CD4-positive, CD25-positive, alpha-beta regulatory T cell (primary cell): ENCODE data around the gene SHMT1. TPM values are rescaled to one million over a fixed set of nuclear protein-coding genes. Genes with fewer than 3 reads are reported as not detected.
"Not testable (repeated sequence)": the region's sequence is repeated elsewhere in the genome, so short reads cannot be mapped to it uniquely, and the experiment has no call there.

Experiments used
- ATAC-seq, 2 donors: fragments of 150-1000 bp; cut with Tn5 transposase; one replicate each; pipeline ENCODE4 v1.10.0; 2021; ENCODE audit warnings: low read depth in 2 of 2, moderate number of reproducible peaks in 2 of 2, moderate library complexity in 1 of 2
- DNase-seq, 3 donors: peaks; one replicate each; pipeline versions ENCODE4 v3.0.0 to v3.0.0-alpha.2; 2012 to 2022; ENCODE audit warnings: mixed read lengths in 1 of 3
- H3K27ac ChIP-seq: one replicate; pipeline ENCODE4 v1.7.0; 2013; ENCODE audit warnings: mild to moderate bottlenecking, low read length; ENCODE audit not compliant: insufficient read depth, poor library complexity, severe bottlenecking
- H3K27me3 ChIP-seq: one replicate; pipeline ENCODE4 v1.7.0; 2013; ENCODE audit warnings: low read length; ENCODE audit not compliant: control insufficient read depth, insufficient read depth
- H3K36me3 ChIP-seq: one replicate; pipeline ENCODE4 v1.7.0; 2013; ENCODE audit warnings: mild to moderate bottlenecking, low read length, moderate library complexity; ENCODE audit not compliant: control insufficient read depth, insufficient read depth
- H3K4me1 ChIP-seq: 2 replicates; pipeline ENCODE4 v1.7.0; 2013; ENCODE audit warnings: mild to moderate bottlenecking, low read length; ENCODE audit not compliant: insufficient read depth, control insufficient read depth, poor library complexity, severe bottlenecking
- H3K4me3 ChIP-seq: one replicate; pipeline ENCODE4 v1.7.0; 2013; ENCODE audit warnings: low read depth, mild to moderate bottlenecking, low read length, moderate library complexity
- H3K9me3 ChIP-seq, 2 experiments: 1 replicate in 1 of 2; 2 replicates in 1 of 2; pipeline ENCODE4 v1.7.0; 2013; ENCODE audit warnings: low read length in 2 of 2, mild to moderate bottlenecking in 1 of 2, moderate library complexity in 1 of 2; ENCODE audit not compliant: control insufficient read depth in 2 of 2
- H3K27ac Mint-ChIP-seq, 3 donors: one replicate each; pipeline ENCODE4 v1.8.0; 2020 to 2022; ENCODE audit warnings: mild to moderate bottlenecking in 3 of 3, mixed read lengths in 3 of 3, moderate library complexity in 2 of 3
- H3K27me3 Mint-ChIP-seq: one replicate; pipeline ENCODE4 v1.8.0; 2022; ENCODE audit warnings: mild to moderate bottlenecking, mixed read lengths
- H3K36me3 Mint-ChIP-seq: one replicate; pipeline ENCODE4 v1.8.0; 2020; ENCODE audit warnings: mixed read lengths
- H3K4me1 Mint-ChIP-seq, 4 donors: one replicate each; pipeline ENCODE4 v1.8.0; 2020 to 2022; ENCODE audit warnings: mixed read lengths in 4 of 4, mild to moderate bottlenecking in 1 of 4
- H3K4me3 Mint-ChIP-seq, 4 donors: one replicate each; pipeline ENCODE4 v1.8.0; 2020 to 2022; ENCODE audit warnings: mild to moderate bottlenecking in 4 of 4, mixed read lengths in 4 of 4, moderate library complexity in 3 of 4
- H3K9me3 Mint-ChIP-seq, 7 donors: one replicate each; pipeline ENCODE4 v1.8.0; 2020 to 2022; ENCODE audit warnings: mixed read lengths in 7 of 7, mild to moderate bottlenecking in 3 of 7, moderate library complexity in 2 of 7
- polyA plus RNA-seq, 4 donors: library from polyadenylated mRNA; unstranded; fragments of 300-500 nt; fragmentation: Illumina TruSeq; gene quantifications; one replicate each; pipeline ENCODE4 v1.2.3, GENCODE V29; 2021
- total RNA-seq: library from RNA; stranded (reverse); gene quantifications from one replicate; pipeline ENCODE4 v1.2.3, GENCODE V29; 2022

The SHMT1 gene
- total and polyA plus RNA-seq, 5 donors from 2014 or later: 19.0 to 44.7 (median 34.5) TPM

DNA sequence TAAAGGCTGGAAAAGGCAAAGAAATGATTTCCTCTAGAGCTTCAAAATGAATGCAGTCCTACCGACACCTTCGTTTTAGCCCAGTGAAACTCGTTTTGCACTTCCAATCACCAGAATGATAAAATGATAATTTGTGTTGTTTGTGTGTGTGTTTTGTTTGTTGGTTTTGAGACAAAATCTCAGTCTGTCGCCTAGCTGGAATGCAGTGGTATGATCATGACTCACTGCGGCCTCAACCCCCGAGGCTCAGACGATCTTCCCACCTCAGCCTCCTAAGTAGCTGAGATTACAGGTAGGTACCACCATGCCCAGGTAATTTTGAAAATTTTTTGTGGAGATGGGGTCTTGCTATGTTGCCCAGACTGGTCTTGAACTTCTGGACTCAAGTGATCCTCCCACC is 10.9 kb upstream of the SHMT1 start:
- DNase-seq: no peak
- Mint-ChIP-seq H3K27me3 (no peaks in the 10 kb centered on the region), H3K9me3 (peaks cover 0 to 2% (median 0%) of the 10 kb centered on the region in 7 donors), H3K4me1 (peaks cover 2 to 13% (median 8%) of the 10 kb centered on the region in 4 donors), H3K27ac (no peak overlapping the region), H3K4me3 (no peak overlapping the region), H3K36me3 (no peaks in the 10 kb centered on the region)
- peaks cover 5% of the 10 kb centered on the region for H3K4me1 ChIP-seq
- no peaks in the 10 kb centered on the region for H3K9me3 ChIP-seq
- H3K4me3 ChIP-seq: no peak overlapping the region
- H3K36me3 ChIP-seq: no peaks in the 10 kb centered on the region
- H3K27ac ChIP-seq: no peak overlapping the region
- H3K27me3 ChIP-seq: peaks cover 2% of the 10 kb centered on the region
- ATAC-seq: no peak

DNA sequence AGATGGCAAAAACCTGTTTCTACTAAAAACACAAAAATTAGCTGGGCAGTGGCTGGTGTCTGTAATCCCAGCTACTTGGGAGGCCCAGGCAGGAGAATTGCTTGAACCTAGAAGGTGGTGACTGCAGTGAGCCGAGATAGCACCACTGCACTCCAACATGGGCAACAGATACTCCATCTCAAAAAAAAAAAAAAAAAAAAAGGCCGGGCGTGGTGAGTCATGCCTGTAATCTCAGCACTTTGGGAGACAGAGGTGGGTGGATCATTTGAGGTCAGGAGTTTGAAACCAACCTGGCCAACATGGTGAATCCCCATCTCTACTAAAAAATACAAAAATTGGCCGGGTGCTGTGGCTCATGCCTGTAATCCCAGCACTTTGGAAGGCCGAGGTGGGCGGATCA is 9.8 kb upstream of the SHMT1 start:
- H3K9me3 Mint-ChIP-seq, H3K36me3 ChIP-seq, H3K4me1 ChIP-seq, H3K4me3 ChIP-seq, H3K36me3 Mint-ChIP-seq, H3K27ac ChIP-seq, H3K9me3 ChIP-seq, H3K4me3 Mint-ChIP-seq, ATAC-seq, H3K27ac Mint-ChIP-seq, H3K27me3 ChIP-seq, H3K27me3 Mint-ChIP-seq: not testable (repeated sequence)
- peak in 1 of 3 donors; percentile 10 for DNase-seq
- H3K4me1 Mint-ChIP-seq: peaks cover 2 to 13% (median 8%) of the 10 kb centered on the region in 4 donors

DNA sequence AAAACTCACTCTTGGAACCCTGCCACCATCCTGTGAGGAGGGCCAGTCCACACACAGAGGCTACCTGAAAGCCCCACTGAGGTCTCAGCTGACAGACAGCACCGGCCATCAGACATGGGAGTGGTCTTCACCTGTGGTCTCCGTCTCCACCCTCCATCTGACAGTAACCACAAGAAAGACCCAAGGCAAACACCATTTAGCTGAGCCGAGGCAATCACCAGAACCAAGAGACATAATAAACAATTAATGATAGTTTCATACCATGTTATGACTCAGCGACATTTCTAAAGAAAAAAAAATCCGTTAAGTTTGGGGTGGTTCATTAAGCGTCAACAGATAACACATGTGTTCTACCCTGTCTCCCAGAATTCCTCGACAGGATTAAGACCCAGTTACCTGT is 8.1 kb upstream of the SHMT1 start:
- Mint-ChIP-seq H3K4me1 (peaks cover 2 to 12% (median 7%) of the 10 kb centered on the region in 4 donors), H3K27me3 (no peaks in the 10 kb centered on the region), H3K36me3 (no peaks in the 10 kb centered on the region), H3K9me3 (peaks cover 0 to 2% (median 0%) of the 10 kb centered on the region in 7 donors), H3K27ac (peak overlapping the region in 1 of 3 donors; percentile 47), H3K4me3 (no peak overlapping the region)
- DNase-seq: peak in 1 of 3 donors; percentile 55
- Histone ChIP-seq H3K27me3 (peaks cover 2% of the 10 kb centered on the region), H3K27ac (no peak overlapping the region), H3K36me3 (no peaks in the 10 kb centered on the region), H3K4me3 (no peak overlapping the region), H3K9me3 (no peaks in the 10 kb centered on the region), H3K4me1 (peaks cover 5% of the 10 kb centered on the region)
- ATAC-seq: no peak

DNA sequence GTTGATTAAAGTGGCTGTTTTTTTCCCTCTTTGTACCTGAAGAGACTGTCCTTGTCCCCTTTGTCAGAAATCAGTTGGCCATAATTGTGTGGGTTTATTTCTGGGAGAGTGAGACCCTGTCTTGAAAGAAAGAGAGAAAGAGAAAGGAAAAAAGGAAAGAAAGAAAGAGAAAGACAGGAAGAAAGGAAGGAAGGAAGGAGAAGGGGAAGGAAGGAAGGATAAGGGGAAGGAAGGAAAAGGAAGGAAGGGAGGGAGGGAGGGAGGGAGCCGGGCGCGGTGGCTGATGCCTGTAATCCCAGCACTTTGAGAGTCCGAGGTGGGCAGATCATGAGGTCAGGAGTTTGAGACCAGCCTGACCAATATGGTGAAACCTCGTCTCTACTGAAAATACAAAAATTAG is 7.4 kb upstream of the SHMT1 start:
- no peak for DNase-seq
- Histone ChIP-seq H3K4me1 (peaks cover 5% of the 10 kb centered on the region), H3K27me3 (peaks cover 2% of the 10 kb centered on the region), H3K36me3 (no peaks in the 10 kb centered on the region), H3K27ac (no peak overlapping the region), H3K9me3 (no peaks in the 10 kb centered on the region), H3K4me3 (no peak overlapping the region)
- peaks cover 2 to 12% (median 7%) of the 10 kb centered on the region in 4 donors for H3K4me1 Mint-ChIP-seq
- no peaks in the 10 kb centered on the region for H3K36me3 Mint-ChIP-seq
- H3K9me3 Mint-ChIP-seq: peaks cover 0 to 2% (median 0%) of the 10 kb centered on the region in 7 donors
- no peak overlapping the region for H3K4me3 Mint-ChIP-seq
- ATAC-seq: no peak
- H3K27ac Mint-ChIP-seq: no peak overlapping the region
- no peaks in the 10 kb centered on the region for H3K27me3 Mint-ChIP-seq

DNA sequence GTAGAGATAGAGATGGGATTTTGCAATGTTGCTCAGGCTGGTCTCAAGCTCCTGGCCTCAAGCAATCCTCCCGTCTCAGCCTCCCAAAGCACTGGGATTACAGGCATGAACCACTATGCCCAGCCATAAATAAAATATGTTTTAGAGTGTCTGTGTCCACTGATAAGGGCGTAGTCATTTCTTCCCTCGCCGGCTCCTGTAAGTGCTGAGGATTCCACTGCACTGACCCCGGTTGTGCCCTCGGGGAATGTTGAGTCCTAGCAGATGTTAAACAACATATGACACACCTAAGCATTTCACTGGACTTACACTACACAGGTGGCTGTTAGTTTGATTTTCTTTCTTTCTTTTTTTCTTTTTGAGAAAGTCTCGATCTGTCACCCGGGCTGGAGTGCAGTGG is 5.6 kb upstream of the SHMT1 start:
- Mint-ChIP-seq H3K27ac (no peak overlapping the region), H3K9me3 (no peaks in the 10 kb centered on the region), H3K4me1 (peaks cover 2 to 12% (median 7%) of the 10 kb centered on the region in 4 donors), H3K27me3 (no peaks in the 10 kb centered on the region), H3K4me3 (no peak overlapping the region), H3K36me3 (no peaks in the 10 kb centered on the region)
- DNase-seq: no peak
- Histone ChIP-seq H3K9me3 (no peaks in the 10 kb centered on the region), H3K4me1 (peaks cover 5% of the 10 kb centered on the region), H3K27ac (no peak overlapping the region), H3K4me3 (no peak overlapping the region), H3K36me3 (no peaks in the 10 kb centered on the region), H3K27me3 (peaks cover 2% of the 10 kb centered on the region)
- no peak for ATAC-seq

DNA sequence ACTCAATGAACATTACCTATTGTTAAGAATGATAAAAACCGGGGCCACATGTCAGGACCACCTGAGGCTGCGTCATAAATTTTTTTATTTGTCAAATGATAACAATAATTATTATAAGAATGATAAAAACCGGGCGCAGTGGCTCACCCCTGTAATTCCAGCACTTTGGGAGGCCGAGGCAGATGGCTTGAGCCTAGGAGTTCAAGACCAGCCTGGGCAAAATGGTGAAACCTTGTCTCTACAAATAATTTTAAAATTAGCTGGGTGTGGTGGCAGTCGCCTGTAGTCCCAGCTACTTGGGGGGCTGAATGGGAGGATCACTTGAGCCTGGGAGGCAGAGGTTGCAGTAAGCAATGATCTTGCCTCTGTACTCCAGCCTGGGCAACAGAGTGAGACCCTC is 816 bp upstream of the SHMT1 start:
- no peaks in the 10 kb centered on the region for H3K27me3 ChIP-seq
- H3K9me3 ChIP-seq: no peaks in the 10 kb centered on the region
- DNase-seq: no peak
- H3K27ac ChIP-seq: no peak overlapping the region
- no peaks in the 10 kb centered on the region for H3K27me3 Mint-ChIP-seq
- peaks cover 17% of the 10 kb centered on the region for H3K4me1 ChIP-seq
- no peak overlapping the region for H3K4me3 ChIP-seq
- no peak overlapping the region for H3K4me3 Mint-ChIP-seq
- peaks cover 0 to 23% (median 12%) of the 10 kb centered on the region in 4 donors for H3K4me1 Mint-ChIP-seq
- no peak overlapping the region for H3K27ac Mint-ChIP-seq
- no peak for ATAC-seq
- no peaks in the 10 kb centered on the region for H3K36me3 ChIP-seq
- no peaks in the 10 kb centered on the region for H3K9me3 Mint-ChIP-seq
- no peaks in the 10 kb centered on the region for H3K36me3 Mint-ChIP-seq

DNA sequence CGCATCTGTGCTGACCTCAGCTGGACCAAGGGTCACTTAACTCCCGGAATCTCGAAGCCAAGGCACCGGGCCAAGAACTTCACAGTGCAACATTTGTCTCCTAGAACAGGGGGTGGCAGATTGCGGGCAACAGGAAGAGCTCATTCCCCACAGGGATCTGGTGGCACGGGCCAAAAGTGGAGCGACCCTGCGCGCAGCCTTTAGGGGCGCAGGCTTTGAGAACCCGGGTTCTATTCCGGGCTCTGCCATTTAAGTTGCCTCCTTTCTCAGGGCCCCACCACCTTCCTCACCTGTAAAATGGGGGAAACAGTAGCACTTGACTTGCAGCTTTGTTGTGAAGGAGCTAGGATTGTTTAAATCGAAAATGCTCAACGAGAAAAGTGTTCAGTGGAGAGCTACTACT is 651 bp downstream of the SHMT1 start:
- ATAC-seq (no peak), DNase-seq (peak in 1 of 3 donors; percentile 44)
- Mint-ChIP-seq H3K36me3 (no peaks in the 10 kb centered on the region), H3K27ac (peak overlapping the region in 2 of 3 donors; percentile 60 to 92), H3K4me1 (peaks cover 0 to 23% (median 12%) of the 10 kb centered on the region in 4 donors), H3K4me3 (peak overlapping the region; percentile 87 to 97 (median 92)), H3K27me3 (no peaks in the 10 kb centered on the region), H3K9me3 (no peaks in the 10 kb centered on the region)
- Histone ChIP-seq H3K36me3 (no peaks in the 10 kb centered on the region), H3K27ac (peak overlapping the region; percentile 63), H3K4me1 (peaks cover 17% of the 10 kb centered on the region), H3K4me3 (peak overlapping the region; percentile 82), H3K9me3 (no peaks in the 10 kb centered on the region), H3K27me3 (no peaks in the 10 kb centered on the region)

DNA sequence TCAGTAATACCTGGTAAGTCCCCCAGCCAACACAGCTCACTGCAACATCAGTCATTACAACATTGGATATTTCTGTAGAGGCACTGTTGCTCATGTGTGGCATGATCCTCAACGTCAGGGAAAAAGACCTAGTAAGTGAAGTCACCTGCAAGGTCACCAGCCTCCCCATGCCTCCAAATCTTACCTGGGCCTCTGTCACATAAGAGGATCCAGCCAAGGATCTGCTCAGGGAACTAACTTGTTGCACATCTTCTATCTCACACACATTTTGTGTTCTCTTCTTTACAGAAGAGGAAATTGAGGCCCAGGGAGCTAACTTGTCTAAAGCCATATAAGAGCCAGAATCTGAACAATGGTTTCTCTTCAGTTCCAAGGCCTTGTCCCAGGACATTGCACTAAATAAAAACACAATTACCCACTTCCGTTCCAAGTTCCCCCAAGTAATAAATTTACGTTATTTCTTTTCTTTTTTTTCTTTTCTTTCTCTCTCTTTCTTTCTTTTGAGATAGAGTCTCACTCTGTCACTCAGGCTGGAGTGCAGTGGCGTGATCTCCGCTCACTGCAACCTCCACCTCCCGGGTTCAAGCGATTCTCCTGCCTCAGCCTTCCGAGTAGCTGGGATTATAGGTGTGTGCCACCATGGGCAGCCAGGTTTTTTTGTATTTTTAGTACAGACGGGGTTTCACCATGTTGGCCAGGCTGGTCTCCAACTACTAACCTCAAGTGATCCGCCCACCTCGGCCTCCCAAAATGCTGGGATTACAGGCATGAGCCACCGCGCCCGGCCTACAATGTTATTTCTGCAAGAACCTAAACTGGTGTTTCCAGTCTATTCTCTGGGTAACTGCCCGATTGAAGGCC is 1.3 kb downstream of the SHMT1 start:
- no peaks in the 10 kb centered on the region for H3K27me3 Mint-ChIP-seq
- no peaks in the 10 kb centered on the region for H3K9me3 Mint-ChIP-seq
- peak overlapping the region in 2 of 3 donors; percentile 60 to 92 for H3K27ac Mint-ChIP-seq
- Histone ChIP-seq H3K36me3 (no peaks in the 10 kb centered on the region), H3K4me3 (peak overlapping the region; percentile 82), H3K27ac (peak overlapping the region; percentile 63), H3K27me3 (no peaks in the 10 kb centered on the region), H3K9me3 (no peaks in the 10 kb centered on the region), H3K4me1 (peaks cover 17% of the 10 kb centered on the region)
- ATAC-seq (no peak), DNase-seq (no peak)
- H3K4me3 Mint-ChIP-seq: peak overlapping the region; percentile 87 to 97 (median 92)
- no peaks in the 10 kb centered on the region for H3K36me3 Mint-ChIP-seq
- peaks cover 0 to 23% (median 12%) of the 10 kb centered on the region in 4 donors for H3K4me1 Mint-ChIP-seq
